GM12892 (cell line): ENCODE results near the gene NFIX.

Experiments used
- POLR2A ChIP-seq: IDR thresholded peaks from 2 replicates; pipeline ENCODE4 v1.6.1; 2011; ENCODE audit warnings: low read depth, low read length, control low read depth
- POLR2AphosphoS5 ChIP-seq: IDR thresholded peaks from 2 replicates; pipeline ENCODE4 v1.6.1; 2011; ENCODE audit warnings: low read depth, low read length, control low read depth
- TAF1 ChIP-seq: IDR thresholded peaks from 2 replicates; pipeline ENCODE4 v1.6.1; 2011; ENCODE audit warnings: low read depth, mild to moderate bottlenecking, control low read depth, low read length, borderline replicate concordance

GRCh38 chr19:13003081-13003480 lies 7.8 kb downstream of the NFIX start:
- TF ChIP-seq POLR2A, result no peak
- TF ChIP-seq TAF1, result no peak
- no peak for TF ChIP-seq POLR2AphosphoS5
